OCI-LY1 (cell line): ENCODE results near the gene MDH1B.
"Not testable (repeated sequence)": the region's sequence is repeated elsewhere in the genome, so short reads cannot be mapped to it uniquely, and the experiment has no call there.

Source experiments
- CTCF ChIP-seq: fragments of 200-600 bp; sonication (generic), shearing (Covaris generic); IDR thresholded peaks from 2 replicates; pipeline ENCODE4 v1.5.1; 2017; ENCODE audit warnings: mild to moderate bottlenecking, antibody characterized with exemption, low read length, moderate library complexity, mixed read lengths
- EZH2 ChIP-seq: fragments of 200-600 bp; sonication (generic), shearing (Covaris generic); IDR thresholded peaks from 2 replicates; pipeline ENCODE4 v1.8.0; 2017; ENCODE audit warnings: borderline replicate concordance, mixed run types, mild to moderate bottlenecking, antibody characterized with exemption, low read length, moderate library complexity, mixed read lengths

DNA sequence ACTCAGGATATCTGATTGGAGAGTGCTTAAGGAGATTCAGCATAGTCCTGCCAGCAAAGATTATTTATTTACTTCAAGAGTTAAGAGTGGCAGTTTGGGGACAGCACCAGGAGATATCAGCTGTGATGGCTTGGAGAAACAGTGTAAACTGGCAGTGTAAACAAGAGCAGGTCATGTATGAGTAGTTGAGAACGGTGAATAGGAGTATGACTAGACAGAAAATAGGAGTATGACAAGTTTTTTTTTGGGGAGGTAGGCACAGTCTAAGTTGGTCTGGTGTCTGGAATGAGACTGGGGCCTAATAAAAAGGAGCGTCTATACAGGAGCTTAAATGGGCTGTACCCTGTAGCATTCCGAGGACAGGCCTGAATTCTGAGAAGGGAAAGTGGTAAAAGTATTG, 42.5 kb upstream of the MDH1B start:
- TF ChIP-seq CTCF, EZH2: not testable (repeated sequence)
